MV-4-11 (cell line): ENCODE results near the gene CHD2.
"Not testable (repeated sequence)": the region's sequence is repeated elsewhere in the genome, so short reads cannot be mapped to it uniquely, and the experiment has no call there.

ENCODE experiments used
- DNase-seq: peaks from one replicate; lab custom pipeline; 2025; lab: John Stamatoyannopoulos, UW

CHD2 gene

DNA sequence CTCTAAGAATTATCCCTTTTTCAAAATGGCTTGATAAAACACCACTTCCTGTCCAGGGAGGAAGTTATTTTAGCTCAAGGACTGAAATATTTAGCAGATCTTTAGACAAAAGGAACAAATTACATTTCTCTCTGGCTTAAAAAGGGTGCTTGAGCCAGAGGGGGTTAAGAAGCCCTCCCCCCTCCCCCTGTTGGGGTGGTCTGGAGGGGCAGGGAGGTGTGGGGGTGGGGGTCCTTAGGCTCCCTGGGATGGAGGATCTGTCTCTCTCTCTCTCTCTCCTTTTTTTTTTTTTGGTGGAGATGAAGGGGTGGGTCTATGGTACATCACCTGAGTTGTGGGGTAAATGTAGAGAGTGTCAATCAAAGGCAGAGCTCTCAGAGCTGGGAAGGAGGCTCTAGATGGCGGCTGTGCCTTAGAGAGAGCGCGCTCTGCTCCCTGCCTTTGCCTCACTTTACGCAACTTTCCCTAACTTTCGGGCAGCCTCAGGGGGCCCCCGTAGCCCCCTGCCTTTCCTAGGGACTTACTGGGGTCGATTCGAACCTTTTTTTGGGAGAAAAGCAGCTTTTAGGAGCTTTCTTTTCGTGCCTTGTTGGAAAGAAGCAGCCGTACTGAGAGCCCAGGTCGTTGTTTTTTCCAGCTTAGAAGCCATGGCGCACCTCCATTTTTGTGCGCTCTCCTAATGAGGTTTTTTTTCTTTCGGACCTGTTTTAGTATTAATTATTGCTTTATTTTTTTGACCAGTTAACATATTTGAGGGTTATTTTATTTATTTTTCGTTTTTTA, at the start of gene CHD2:
TSS of gene CHD2 (plus strand) at position 377 of the 783 bp plus-strand sequence. CDS start 914 bp downstream, outside the sequence.
- DNase-seq: peak; percentile 71

DNA sequence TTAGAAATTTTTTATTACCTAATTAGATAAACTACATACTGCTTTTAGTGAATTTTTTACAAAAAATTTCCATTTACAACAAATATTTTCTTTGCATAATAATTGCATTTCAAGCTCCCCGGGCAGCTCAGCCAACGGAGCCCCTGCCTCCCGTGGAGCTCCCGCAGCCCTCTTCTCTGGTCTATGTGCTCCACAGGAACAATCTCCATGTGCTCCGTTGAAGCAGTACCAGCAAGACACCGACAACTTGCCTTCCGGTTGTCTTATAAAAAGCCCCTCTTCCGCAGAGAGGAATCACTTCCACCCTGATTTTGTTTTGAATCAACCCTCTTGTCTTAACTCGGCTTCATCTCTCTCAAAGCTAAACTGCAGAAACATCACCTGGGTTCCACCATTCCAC, 46.9 kb upstream of the CHD2 start:
- DNase-seq: no peak

DNA sequence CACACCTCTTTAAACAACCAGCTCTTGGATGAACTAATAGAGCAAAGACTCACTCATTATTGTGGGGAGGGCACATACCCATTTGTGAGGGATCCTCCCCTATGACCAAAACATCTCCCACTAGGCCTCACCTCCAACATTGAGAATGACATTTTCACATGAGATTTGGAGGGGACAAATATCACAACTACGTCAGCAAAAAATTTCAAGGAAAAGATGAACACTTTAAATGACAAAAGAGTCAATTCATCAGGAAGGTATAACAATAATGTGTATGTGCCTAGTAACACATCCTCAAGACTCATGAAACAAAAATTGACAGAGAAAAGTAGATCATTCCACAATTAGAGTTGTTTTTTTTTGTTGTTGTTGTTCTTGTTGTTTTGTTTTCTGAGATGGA, 38.4 kb upstream of the CHD2 start:
- DNase-seq: no peak

DNA sequence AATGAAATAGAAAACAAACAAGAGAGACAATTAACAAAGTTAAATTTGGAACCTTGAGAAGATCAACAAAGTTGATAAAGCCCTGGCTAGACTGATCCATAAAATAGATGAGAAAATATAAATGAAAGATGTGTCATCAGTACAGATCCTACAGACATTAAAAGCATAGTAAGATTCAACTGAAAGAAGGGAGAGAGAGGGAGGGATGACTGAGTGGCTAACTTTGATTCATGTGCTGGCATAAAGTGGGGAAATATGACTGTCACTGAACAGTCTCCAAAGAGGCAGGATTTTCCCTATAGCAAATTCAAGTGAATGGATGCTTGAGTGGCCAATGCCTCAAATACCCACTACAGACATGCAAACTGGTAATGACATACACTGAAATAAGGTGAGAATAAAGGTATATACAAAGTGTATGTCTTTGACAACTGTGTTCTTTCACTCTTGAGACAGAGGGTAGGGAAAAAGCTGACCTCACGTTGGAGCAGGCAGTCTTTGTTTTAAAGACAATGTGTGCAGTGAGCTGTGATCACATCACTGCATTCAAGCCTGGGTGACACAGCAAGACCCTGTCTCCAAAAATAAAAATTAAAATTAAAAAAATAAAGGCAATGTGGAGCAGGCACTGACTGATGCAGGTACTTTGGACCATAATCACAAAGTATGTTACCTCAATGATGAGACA, 35.9 kb upstream of the CHD2 start:
- no peak for DNase-seq

DNA sequence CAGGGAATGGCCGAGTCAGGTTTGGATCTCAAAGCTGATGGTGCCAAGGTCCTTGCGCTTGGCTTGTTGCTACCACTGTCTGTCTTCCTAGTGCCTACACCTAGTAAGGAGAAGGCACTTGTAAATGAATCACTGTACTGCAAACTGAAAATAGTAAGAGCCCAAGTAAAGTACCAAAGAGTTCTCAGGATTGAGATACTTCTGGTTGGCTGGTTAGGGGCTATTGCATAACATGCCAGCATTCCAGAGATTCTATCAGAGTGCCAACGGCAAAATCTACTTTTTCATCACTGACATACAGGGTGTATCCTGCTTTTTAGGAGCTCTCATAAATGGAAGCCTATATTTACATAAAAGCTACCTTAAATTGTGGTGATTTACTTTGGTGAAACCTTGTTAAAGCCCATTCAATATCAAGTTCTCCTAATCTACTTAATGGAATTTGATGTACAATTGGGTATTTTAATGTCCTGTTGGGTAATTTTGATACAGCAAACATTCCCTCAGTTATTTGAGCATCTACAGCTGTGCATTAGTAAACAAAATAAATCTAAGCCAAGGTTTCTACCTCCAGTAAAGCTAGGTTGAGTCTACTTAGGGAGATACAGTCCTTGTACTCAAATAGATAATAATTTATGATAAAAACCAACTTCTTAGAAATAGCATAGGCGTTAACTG, 30.7 kb upstream of the CHD2 start:
- DNase-seq: no peak

DNA sequence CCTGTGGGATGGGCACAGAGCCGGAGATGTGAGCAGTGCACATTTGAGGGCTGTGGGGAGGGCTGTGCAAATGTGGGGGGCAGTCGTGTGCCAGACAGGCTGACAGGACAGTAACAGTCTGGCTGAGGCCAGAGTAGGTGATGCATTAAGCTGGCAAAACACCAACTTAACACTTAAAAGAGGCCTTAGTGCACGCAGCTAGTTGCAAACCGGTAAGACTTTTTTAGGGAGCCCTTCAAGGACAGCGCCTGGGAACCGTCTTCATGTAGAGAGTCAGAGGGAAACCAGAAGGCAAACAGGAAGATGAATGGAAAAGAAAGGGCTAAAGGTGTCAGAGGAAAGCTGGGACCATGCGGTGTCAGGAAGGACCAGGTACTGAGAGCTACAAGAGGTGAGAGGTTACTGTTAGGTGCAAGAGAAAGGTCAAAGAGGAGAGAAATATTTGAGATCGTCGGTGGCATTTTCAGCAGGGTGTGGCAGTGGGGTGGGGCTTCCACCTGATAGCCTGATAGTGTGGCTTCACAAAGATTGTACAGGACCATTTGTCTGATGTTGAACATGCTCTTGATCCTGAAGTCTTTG, 30.0 kb upstream of the CHD2 start:
- no peak for DNase-seq

DNA sequence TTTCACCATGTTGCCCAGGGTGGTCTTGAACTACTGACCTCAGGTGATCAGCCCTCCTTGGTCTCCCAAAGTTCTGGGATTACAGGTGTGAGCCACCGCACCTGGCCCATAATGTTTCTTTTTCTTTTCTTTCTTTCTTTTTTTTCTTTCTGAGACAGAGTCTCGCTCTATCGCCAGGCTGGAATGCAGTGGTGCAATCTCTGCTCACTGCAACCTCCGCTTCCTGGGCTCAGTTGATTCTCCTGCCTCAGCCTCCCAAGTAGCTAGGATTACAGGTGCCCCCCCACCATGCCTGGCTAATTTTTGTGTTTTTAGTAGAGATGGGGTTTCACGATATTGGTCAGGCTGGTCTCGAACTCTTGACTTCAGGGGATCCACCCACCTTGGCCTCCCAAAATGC, 27.2 kb upstream of the CHD2 start:
- DNase-seq: not testable (repeated sequence)

DNA sequence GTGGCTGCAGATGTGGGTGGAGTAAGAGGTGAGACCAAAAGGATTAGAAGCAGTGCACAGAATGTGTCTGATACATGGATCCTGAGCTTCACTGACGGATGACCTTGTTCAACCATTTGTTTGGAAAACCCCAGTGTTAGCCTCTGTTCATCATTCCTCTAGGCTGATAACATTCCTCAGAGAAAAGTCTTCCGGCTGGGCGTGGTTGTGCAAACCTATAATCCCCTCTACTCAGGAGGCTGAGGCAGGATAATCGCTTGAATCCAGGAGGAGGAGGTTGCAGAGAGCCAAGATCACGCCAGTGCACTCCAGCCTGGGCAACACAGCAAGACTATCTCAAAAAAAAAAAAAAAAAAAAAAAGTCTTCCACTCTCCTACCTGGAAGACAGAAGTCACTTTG, 23.1 kb upstream of the CHD2 start:
- no peak for DNase-seq

DNA sequence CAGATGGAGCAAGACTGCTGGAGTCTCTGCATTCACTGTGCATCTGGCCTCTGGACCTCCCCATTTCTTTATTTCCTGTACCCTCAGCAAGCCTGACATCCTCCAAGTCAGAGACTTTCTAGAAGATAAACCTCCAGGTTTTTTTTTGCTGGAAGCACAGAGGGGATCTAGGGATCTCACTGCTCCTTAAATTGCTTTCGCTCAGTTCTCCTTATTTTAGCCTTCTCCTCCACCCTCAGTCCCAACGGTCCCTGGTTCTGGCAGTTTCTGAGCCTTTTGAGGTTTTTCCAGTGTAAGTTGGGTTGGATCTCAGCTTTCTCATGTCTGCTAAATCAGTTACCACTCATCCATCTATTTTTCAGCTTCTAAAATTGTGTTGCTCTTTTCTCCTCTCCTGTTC, 22.7 kb upstream of the CHD2 start:
- DNase-seq: no peak

DNA sequence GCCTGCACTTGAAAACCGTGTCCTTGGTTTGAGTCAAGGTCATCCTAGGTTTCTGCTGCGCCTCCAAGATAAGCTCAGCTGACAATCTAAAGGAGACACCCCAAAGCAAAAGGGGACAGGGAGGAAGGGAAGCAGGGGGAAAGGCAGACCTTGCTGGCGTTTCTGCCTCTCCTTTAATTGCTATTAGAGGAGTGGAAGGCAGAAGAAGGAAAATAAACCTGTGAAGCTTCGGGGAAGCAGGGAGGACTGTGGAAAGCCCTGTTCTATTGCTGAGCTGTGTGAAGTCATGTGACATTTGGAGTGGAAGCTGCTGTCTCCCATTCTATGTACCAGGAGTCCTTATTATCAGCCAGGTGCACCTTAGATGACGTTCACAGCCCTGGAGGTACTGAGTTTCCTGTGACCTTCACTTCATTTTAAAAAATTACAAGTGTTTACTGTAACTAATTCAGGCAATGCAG, 21.5 kb upstream of the CHD2 start:
- DNase-seq: no peak

DNA sequence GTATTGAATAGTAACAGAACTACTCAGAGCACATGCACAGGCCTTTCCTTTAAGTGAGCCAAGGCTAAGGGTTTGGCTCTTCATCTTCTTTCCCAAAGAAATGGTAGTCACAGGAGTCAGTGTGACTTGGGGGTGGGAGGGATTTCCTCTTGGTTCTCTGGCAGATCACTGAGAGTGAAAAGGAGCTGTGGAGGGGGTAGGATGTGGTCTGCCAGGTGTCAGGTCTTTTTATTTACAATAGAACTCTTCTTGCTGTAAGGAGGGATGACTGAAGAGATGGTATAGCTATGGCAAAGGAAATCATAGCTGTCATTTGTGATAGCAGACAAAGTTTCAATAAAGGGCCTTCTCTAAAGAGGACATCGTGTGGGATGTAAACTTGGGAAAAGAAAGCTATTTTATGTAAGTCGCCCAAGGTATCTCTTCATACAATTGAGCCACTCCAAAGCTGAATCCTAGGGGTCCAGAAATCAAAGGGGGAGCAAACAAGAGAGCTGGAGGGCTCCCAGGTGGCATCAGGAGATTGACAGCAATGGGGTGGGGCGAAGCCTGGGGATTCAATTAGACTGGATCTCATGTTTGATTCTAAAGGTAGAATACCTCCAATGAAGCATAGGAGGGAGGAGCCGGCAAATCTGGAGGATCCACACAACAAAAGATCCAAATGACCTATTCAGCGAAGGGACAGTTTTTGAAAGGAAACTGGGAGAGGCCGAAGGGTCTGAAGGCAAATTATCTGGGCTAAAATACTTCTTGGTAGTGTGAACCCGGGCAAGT, 20.0 kb upstream of the CHD2 start:
- no peak for DNase-seq

DNA sequence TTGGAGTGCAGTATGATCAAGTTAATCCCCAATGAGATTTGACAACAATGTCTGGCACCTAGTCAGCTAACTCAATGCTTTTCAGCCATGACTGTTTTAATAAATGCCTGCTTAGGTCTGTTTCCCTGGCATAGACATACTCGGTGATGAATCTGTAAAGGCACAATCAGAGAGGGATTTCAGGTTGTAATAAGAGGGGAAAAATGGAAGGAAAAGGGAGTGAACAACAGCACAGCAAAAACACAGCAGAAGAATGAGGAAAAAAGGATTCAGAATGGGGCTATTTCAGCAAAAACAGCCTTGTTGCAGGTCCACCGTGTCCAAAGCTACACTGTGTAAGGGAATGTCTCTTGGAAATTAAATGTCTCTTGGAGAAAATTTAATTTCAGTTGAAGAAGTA, 19.3 kb upstream of the CHD2 start:
- DNase-seq: no peak

DNA sequence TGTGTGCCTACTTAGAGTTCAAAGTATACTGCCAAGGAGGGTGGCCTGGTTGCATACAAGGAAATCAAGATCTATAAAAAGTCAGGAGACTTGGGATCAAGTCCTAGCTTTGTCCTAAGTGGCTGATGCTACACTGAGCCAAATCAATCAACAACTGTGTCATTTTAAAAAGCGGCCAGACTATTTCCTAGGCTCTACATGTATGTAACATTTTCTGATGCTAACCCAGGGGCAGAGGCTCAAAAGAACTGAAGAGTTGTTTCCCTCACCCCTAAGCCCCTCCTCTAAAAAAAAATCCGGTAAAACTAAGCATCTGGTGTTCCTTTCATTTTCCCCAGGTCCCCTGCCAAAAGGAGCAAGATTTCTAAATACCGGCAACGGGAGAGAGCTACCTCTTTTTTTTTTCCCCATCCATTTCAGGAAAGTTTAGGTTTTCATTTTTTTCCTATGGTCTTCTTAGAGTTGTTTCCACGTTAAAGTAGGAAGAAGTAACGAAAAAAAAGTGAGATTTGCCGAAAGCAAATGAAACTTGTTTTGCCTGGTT, 18.8 kb upstream of the CHD2 start:
- DNase-seq: no peak

DNA sequence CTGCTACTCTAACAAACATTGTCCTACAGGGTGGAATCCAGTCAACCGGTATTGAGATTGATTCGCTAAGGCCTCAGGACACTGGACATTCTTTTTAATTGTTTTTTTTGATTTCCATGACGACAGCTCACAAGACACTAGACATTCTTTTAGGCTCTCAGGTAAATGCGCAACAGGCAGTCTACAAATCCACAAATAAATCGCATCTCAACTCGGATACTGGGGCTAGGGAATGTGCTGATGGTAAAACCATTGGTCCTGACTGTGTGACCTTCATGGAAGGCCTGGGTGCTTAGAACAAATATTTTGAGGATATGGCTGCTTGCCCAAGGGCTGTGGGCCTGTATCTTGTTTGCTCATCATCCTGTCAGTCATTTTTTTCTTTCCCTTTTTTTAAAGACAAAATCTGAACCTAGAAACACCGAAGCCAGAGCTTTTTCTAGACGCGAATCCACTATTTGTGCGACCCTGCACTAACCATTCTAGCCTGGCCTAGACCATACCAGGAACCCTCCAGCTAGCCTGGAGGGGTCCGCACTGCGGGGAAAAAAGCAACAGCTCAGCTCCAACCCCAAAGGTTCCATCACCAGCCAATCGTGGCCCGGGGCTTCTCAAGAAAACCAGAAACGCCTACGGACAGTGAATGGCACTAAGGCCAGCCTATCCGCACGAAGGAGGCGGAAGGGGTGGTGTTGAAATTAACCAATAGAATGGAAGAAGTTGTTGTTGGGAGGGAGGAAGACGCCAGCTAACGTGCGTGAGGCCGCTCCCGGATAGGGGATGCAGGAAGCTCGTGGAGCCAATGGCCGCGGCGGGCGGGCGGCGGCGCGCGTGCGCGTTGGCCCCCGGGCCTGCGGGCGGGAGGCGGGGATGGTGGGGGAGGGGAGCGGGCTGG, 18.1 kb upstream of the CHD2 start:
- DNase-seq: peak; percentile 99

DNA sequence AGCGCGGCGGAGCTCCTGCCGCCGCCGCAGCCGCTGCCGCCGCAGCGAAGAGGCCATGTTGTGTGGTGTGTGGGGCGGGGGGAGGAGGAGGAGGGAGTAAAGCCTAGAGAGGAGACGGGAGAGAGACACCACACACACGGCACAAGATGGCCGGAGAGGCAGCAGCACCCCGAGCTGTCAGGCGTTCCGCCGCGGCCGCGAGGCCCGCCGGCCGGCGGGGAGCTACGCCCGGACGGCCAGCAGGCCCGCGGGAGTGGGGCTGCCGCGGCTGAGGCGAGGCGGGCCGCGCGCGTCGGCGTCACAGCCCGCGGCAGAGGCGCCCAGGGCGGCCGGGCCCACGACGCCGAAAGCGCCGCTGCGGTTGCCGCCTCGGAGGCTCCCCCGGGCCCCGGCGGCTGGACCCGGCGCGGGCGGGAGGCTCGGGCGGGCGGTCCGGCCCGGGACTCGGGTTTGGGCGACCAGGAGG, 17.4 kb upstream of the CHD2 start:
- no peak for DNase-seq

DNA sequence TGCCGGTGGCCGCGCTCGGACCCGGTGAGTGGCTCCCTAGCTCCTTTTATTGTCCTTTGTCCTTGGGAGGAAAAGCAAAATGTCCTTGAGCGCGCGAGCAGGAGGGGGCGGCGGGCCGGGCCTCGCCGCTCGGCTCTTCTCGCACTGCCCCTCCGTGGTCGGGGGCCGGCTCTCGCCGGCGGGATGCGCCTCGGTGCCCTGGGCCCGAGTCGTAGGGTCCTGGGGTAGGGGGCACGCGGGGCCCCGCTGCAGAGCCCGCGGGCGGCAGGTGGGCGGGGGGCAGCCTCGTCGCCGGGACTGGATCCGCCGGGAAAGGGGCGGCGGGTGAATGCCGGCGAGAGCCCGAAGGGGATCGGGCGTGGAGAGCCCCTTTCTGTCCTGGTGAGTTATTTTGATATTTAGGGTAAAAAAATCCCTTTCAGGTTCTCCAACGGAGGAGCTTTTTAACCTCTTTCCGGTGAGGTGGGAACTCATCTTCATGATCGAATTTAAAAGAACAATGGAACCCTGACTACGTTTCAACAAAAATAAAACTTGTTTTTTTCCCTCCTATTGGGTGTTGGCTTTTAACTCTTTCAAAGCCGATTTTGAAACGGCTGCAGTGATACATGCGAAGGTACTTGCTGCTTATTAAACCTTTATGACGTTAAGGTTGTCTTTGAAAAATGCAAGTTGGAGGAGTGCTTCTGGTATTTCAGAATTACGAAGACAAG, 16.8 kb upstream of the CHD2 start:
- DNase-seq: peak; percentile 25

DNA sequence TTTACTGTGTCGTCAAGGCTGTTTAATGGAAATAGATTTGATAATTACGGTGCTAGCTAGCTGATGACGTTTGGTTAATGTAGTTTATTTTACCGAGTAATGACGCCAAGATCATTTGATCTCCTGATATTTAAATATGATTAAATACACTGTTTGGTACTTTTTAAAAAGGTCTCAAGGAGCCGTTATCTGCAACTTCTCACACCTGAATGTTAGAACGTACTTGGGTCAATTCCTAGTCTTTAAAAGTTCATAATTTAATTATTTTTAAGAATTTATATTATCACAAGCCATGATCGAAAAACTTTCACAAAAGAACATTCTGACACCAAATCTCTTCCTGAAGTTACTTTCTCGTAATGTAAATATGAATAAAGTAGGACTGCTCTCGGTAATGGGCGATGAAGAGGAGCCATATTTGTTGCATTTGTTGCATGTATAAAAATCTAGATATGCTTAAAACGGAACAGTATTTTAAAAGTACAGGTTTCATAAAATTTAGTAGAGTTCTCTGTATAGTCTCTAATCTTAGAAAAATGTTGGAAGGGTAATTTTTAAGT, 16.2 kb upstream of the CHD2 start:
- DNase-seq: no peak

DNA sequence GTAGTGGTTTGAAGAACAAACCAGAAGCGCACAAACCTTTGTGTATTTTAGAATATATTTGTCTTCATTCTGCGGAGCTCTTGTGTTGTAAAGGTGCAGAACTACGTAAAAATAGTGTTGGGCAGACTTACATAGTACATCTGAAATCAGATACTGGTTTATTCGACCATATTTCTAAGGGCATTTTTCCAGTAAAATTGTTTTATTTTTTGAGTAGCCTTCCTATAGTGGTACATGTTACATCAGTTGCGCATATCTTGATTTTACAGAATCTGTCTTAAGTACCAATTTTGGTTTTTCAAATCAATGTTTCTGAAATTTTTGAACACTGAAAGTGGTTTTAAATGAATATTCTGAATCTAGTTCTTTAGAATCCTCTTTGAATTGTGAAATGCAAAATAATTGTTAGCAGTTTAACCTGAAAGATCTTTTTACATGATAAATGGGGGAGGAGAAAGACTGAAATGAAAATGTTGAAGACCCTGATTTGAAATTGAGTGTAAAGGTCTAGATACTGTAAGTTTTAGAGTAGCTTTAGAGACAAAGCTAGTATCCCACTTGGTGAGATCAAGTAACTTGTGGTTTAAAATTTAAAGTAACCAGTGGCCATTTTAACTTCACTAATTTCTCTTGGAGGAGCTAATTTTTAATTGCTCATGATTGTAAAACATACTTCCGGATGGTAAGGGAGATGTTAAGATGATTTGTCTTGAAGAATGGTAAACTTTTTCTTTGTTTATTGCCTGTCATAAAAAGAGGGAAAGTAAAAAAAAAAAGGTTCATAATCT, 15.5 kb upstream of the CHD2 start:
- DNase-seq: no peak
